HG02938 (cell line): Measurements from ENCODE around the gene ZNF688.
"Not testable (repeated sequence)": the region's sequence is repeated elsewhere in the genome, so short reads cannot be mapped to it uniquely, and the experiment has no call there.

Source experiments
- ATAC-seq: cut with Tn5 transposase; IDR thresholded peaks from one replicate; pipeline ENCODE4 v1.9.1; 2021; ENCODE audit warnings: mild to moderate bottlenecking, moderate library complexity; ENCODE audit not compliant: unreplicated experiment

The ZNF688 gene

DNA sequence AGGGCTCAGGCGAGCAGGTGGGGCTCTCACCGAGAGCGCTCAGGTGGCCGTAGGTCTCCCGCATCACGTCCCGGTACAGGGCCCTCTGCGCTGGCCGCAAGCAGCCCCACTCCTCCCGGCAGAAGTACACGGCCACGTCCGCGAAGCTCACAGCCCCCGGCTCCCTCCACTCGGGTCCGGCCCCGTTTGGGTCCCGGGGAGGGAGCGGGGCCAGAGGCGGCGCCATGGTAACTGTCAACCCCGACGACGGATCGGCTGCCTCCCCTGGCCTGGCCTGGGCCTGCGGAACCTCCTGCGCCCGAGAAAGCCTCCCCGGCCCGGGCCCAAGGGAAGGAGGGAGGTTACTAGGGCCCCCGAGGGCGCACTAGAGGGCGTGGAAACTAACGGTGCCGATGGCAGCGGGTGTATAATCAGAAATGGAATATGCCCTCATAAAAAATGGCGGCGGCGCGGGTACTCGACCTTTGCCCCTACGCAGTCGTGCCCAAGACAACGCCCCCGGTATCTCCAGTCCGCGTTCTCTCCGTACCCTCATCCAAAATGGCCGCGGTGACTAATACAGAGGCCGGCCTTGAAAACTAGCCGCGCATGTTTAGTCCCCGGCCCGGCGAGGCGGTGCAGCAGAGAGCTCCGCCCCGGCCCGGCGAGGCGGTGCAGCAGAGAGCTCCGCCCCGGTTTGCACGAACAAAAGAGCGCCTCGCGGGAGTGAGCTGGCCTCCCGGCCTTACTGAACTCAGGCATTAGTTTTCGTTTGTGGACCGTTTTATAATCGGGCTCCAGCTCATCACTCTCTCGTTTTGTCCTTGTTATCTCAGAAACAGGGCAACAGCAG, 13.3 kb downstream of the ZNF688 start, which contains the start of gene ZNF764:
ZNF764 (minus strand) TSS at position 418 of the 832 bp plus-strand sequence; CDS start at position 226, 192 bp downstream.
- peak; percentile 85 for ATAC-seq

DNA sequence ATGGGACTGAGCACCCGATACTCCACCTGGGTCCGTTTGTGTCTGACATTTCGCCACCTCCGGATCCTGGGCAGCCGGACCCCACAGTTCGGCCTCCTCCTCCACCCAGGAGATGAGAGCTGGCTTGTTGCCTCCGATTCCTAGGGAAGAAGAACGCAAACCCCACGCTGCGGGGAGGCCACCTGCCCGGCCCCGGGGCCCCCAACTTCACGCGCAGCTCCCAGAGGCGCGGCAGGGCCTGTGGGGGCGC, 13.9 kb downstream of the ZNF688 start:
- ATAC-seq, result no peak

DNA sequence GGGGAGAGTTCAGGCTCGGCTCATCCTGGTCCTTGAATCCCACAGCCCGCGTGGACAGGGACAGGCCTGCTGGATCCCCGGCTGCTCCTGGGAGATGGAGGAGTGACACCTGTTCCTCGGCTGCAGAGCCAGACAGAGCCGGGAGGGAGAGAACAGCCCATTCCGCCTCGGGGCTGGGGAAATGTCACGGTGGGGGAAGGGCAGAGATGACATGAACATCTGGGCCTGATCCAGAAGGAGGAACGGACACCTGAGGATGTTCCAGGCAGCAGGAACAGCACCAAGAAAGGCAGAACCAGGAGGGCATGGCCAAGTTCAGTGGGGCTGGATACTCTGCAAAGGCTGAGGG, 15.4 kb downstream of the ZNF688 start:
- ATAC-seq, result no peak

DNA sequence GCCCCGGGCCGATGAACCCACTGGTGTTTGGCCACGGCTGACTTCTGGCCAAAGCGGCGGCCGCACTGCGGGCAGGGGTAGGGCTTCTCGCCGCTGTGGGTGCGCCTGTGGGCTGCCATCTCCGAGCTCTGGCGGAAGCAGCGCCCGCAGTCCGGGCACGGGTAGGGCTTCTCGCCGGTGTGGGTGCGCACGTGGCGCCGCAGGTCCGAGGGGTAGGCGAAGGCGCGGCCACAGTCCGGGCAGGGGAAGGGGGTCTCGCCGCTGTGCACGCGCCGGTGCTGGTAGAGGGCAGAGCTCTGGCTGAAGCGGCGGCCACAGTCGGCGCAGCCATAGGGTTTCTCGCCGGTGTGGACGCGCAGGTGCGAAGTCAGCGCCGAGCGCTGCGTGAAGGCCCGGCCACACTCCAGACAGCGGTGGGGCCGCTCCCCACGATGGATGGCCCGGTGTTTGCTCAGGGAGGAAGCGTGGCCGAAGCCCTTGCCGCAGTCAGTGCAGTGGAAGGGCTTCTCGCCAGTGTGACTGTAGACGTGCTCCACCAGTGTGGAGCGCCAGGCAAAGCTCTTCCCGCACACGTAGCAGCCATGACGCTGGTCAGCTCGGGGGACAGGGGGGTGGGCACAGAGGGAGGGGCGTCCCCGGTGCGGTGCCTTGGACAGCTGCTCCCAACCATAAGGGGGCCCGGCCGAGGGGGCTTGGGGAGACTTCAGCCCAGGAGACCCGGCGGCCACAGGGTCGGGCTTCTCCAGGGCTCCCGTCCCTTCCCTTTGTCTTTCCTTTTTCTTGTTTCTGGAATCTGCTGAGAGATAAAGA, 16.0 kb downstream of the ZNF688 start:
- no peak for ATAC-seq

DNA sequence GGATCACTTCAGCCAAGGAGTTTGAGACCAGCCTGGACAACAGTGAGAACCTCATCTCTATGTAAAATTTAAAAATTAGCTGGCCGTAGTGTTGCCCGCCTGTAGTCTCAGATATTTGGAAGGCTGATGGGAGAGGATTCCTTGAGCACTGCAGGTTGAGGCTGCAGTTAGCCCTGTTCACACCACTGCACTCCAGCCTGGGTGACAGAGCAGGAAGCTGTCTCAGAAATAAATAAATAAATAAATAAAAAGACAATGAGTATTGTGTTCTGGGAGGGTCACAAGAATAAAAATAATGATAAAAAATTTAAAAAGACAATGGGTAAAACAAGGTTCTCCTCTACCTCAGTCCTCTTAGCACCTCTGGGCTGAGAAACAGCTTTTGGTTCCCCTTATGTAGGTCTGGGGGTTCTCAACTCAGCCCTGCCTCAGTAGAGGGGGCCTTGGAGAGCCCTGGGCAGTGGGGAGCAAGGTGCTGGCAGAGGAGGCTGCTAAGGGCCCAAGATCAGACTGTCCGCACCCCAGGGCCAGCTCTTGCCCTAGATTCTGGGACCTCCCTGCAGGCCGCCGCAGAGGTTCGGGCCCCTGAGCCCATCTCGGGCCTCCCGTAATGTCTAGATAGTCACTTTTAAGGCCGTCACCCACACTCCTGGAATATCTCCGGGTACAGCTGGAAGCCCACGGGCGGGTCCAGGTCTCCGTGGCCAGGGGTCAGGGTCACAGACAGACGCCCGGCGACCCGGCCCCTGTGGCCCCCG, 16.8 kb downstream of the ZNF688 start:
- ATAC-seq, result no peak

DNA sequence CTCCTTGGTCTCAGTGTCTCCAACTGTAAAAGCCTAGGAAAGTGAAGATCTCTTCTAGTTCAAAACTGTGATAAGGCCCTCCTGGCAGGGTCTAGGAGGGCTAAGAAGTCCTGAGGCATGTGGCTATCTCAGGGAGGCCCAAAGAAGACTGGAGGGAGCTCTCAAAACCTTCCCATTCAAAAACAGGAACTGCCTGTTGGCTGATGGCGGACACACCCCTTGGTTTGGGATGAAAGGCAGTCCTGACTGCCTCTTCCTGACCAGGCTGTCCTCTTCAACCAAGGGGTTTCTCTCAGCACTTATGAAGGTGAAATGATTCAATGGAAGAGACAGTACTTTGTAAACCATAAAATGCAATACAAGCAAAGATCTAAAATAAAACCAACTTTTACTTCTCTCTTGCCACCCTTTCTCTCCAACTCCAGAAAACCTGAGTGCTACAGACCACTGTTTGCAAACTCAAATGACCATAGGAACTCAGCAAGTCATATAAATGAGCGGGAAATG, 18.1 kb downstream of the ZNF688 start:
- no peak for ATAC-seq

DNA sequence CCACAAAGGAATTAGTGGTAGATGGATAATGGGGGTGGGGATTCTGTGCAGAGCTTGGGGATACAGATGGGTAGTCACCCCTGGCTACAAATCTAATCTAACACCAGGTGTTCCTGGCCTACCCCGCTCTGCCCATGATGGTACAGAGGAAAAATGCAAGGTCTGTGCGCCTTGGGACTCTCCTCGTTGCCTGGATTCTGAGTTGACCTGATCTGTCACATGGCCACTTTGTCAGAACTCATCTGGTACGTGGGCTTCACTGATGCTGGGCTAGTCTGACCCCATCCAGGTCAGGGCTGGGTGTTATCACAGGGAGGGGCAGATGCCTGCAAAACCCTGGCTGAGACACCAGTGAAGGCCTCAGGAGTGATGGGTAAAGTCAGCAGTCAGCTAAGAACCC, 18.6 kb downstream of the ZNF688 start:
- ATAC-seq, result no peak

DNA sequence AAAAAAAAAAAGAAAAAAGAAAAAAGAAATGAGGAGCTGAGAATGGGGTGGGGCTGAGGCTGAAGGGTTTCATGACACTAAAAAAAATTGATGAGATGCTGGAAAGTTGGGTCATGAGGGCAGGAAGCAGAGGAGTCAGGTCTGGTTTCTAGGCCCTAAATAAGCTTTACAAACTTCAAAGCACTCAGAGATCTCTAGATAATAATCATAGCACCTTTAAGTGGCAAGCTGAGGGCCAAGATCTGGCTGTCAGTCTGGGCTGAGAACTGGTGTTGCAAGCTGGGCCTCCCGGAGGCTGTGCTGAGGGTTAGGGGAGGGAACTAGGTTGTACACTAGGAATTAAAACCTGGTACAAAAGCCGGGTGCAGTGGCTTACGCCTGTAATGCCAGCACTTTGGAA, 19.7 kb downstream of the ZNF688 start:
- no peak for ATAC-seq

DNA sequence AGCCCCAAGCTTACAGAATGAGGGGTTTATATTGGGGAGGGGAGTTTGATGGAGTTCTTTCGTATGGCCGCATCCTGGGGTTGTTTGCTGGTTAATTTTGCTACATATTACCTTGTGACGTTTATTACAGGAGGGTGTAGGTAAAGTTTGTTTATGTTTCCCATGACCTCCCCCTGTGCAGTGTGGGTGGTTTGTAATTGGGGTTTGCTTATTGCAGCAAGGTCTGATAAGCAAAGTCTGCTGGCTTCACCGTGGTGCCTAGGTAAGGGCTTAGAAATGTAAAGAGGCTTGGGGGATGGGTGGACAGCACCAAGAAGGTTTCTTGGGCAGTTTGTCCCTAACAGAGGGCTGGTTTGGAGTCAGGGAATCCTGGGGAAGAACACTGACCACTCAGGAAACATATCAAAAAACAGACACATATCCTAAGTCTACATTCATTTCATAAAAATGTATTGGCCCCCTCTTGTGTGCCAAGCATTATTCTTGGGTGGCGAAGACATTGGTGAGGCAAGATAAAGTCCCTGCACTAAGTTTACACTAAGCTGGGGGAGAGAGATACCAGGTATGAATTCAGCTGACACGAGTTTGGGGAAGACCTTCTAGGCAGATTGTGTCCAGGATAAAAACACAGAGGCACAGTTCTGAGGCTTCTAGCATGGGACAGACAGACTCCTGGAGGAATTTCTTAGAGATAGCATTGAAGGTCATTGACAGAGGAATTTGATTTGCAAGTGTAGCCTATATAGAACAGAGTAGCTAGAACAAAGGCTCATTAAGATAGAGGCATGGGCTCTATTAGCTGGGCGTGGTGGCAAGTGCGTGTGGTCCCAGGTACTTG, 22.9 kb downstream of the ZNF688 start:
- no peak for ATAC-seq

DNA sequence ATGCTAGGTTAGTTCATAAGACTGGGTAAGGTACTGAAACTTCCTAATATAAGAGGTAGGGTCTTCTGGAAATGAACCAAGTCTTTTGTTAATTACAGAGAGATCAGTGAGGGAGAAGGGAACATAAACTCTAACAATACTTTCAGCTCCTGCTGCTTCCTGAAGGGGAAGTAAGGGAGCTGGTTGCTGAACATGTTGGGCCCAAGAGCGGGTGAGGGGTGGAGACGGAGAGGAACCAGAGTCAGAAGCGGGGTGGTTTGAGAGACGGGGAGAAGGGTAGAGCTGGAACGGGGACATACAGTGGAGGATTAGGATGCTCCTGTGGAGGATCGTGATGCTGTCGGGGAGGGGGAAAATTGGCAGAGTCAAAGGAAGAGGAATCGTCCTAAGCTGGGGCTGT, 25.4 kb downstream of the ZNF688 start:
- no peak for ATAC-seq

DNA sequence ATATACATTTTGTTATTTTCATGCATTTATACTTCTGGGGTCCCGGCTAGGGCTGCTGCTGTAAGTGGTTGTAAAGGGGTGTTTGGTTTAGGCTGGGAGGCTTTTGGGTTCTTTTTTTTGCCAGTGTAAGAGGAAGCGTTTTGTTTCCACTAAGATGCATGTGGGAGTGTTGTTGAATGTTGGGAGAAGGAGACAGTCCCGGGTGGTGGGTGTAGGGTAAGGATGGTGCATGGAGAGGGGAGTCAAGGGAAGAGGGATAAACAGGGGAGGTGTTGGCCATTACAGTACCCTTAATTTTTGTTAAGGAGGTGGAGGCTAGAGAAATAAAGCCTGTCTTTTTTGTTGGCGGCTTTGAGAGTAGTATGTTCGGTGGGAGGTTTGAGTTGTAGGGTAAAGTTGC, 28.4 kb downstream of the ZNF688 start:
- ATAC-seq, result no peak

DNA sequence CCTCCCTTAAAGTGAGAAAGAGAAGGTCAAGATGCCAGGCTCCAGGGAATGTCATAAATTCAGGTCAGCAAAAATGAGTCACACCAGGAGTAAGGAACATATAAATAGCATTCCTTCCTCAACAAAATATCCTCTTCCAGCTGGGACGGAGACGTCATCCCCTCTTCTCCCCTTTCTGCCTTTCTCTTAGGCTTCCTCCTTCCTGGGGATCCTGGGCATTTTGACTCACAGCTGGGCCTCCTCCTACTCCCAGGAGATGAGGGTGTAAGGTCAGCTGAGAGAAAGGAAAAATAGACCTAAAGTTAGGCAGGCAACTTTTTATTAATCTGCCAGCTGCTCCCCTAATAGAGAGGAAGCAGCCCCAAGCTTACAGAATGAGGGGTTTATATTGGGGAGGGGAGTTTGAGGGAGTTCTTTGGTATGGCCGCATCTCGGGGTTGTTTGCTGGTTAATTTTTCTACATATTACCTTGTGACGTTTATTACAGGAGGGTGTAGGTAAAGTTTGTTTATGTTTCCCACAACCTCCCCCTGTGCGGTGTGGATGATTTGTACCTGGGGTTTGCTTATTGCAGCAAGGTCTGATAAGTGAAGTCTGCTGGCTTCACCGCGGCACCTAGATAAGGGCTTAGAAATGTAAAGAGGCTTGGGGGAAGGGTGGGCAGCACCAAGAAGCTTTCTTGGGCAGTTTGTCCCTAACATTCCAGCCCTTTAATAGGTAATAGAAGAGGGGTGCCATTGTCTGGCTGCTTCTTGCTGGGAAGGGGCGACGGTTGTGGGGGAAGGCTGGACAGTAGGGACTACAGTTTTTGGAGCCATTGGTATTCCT, 29.8 kb downstream of the ZNF688 start:
- no peak for ATAC-seq

DNA sequence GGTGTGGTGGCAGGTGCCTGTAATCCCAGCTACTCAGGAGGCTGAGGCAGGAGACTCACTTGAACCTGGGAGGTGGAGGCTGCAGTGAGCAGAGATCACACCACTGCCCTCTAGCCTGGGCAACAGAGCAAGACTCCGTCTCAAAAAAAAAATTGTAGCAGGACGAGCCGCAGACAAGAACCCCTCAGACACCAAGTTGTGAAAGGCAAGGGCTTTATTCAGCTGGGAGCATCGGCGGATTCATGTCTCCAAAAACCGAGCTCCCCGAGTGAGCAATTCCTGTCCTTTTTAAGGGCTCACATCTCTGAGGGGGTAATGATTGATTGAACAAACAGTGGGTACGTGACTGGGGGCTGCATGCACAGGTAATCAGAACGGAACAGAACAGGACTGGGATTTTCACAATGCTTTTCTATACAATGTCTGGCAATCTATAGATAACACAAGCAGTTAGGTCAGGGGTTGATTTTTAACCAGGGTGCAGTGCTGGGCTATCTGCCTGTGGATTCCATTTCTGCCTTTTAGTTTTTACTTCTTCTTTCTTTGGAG, 30.5 kb downstream of the ZNF688 start:
- ATAC-seq, result not testable (repeated sequence)

DNA sequence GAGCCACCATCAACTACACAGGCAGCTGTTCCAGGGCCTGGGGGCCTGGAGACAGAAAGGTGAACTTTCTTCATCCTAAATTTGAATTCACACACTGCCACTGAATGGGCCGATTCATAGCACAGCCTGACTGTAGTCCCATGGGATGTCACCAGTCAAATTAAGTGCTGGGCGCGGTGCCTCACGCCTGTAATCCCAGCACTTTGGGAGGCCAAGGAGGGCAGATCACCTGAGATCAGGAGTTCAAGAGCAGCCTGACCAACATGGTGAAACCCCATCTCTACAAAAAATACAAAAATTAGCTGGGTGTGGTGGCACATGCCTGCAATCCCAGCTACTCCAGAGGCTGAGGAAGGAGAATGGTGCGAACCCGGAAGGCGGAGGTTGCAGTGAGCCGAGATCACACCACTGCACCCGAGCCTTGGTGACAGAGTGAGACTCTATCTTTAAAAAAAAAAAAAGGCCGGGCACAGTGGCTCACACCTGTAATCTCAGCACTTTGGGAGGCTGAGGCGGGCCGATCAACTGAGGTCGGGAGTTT, 31.5 kb downstream of the ZNF688 start:
- not testable (repeated sequence) for ATAC-seq

DNA sequence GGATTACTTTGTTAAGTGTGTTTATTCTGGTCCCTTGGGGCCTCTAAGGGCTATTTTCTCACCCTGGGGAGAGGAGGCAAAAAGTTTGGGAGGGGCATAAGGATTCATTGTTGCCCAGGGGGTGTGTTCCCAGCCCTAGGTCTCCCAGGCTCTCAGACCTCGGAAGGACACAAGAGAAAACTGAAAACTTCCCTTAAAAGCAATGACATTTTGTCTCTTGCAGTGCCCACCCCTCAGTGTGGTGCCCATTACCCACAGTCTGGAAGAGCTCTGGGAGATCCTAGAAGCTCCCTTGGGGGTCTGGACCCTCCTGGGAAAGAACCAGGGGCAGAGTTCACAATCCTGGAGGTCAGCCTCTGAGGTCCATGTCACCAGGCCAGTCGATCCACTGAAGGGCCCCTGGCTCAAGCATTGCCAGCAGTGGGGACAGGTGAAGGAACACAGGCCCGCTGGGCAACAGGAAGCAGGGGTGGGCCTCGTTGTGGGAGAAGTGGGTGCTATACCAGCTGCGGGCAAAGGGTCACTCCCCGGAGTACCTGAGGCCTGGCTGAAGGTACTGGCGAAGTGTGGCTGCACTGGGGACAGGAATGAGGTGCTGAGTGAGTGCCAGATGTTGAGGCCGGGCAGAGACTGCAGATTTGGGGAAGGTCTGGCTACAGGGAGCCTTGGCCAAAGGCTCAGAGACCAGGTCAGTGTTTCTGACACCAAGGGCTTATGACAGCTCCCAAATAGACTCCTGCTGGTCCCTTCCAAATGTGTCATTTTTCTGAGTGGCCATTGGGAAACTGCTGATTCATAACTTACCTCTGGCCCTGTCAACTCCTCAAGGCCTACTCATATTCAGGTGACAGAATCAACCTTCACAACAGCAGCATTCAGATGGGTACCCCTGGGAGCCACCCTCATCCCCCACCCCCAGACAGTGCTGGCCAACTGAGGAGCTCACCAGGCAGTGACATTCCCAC, 32.2 kb downstream of the ZNF688 start:
- no peak for ATAC-seq

DNA sequence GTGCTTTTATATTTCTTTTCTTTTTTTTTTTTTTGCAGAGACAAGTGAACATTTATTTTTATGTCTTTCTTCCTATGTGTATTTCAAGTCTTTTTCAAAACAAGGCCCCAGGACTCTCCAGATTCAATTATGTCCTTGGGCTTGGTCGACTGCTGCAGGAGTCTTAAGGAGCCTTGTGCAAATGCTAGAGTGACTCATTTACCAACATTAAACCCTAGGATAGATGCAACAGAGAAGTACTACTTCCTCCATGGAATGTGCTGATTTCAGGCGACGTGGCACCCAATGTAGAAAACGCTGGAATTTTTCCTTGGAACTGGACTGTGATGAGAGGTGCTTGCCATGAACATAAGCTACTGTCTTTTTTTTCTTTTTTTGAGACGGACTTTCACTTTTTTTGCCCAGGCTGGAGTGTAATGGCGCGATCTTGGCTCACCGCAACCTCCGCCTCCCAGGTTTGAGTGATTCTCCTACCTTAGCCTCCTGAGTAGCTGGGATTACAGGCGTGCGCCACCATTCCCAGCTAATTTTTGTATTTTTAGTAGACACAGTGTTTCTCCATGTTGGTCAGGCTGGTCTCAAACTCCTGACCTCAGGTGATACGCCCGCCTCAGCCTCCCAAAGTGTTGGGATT, 35.0 kb downstream of the ZNF688 start:
- not testable (repeated sequence) for ATAC-seq

DNA sequence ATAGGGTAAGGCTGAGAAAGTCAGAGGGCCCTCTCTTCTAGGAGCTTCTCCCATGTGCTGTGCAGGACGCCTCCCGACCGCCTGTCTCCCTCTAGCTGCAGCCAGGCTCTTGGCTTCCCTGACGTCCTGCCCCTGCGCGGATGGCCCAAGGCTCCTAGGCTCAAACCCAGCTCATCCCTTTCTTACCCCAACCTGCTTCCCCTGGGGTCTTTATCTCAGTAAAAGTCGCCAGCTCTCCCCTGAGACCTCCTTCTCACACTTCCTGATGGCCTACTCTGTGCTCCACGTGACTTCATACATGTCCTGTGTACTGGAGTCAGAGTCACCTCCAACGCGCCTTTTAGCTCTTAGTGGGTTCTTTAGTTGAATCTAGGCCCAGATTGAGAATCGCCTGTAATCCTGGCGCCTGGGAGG, 35.7 kb downstream of the ZNF688 start:
- no peak for ATAC-seq
